Inflammatory macrophage (primary cell): ENCODE data around the gene ZBTB20.

Source experiments
- DNase-seq, 2 donors: peaks; one replicate each; pipeline ENCODE4 v3.0.0-alpha.2; 2020 to 2022

ZBTB20 gene

DNA sequence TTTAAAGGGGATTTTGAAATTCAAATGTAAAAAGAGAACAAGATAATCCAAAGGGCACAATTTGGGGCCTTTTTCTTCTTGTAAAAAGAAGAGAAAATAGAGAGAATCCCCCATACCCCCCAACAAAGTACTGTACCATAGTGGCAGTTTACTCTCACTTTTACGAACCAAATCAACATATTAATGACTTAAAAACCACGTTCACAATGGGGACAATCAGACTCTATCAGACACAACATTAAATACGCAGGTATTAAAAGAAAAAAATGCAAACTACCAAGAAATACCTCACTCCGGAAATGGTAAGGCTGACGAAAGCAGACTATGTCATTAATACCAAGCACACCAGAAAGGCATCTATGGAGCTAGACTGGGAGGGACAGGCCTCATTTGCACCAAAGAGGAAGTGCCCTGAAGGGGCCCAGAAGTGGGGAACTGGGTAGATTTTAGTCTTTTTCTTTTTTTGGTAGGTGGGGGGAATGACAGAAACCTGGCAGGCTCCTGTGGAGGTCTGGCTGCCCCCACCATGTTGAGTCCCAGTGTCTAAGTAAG is 719.0 kb downstream of the ZBTB20 start:
- DNase-seq: no peak

DNA sequence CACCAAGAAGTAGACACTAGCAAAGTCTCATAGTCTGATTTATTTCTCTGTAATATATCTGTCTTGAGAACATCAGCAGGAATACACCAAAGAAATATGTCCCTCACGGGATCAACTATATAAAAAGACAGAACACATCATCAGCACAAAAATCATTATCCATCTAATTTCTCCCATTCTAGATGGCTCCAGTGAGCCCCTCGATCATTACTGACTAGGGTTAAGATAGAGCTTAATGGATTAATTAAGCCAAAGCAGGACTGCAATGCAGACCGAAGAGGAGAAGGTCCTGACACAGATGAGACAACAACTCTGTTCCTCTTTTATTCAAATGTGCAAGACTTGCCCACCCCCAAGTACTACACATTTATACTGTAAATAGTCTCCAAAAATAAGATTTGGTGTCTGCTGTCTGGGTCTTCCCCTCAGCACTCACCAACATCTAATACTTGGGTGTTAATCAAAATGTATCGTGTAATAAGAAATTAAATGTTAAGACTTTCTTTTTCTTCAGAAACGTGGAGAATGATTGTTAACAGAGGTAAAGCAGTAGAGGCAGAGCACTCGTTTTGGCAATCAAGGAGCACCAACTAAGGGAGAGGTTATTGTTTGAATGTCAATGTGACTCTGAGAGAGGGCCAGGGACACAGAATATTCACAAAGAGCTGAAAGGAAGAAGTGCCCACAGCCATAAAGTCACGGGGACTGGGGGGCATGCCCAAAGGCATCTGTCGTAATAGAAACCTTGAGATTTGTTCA is 719.6 kb downstream of the ZBTB20 start:
- DNase-seq: peak; percentile 2 to 31

DNA sequence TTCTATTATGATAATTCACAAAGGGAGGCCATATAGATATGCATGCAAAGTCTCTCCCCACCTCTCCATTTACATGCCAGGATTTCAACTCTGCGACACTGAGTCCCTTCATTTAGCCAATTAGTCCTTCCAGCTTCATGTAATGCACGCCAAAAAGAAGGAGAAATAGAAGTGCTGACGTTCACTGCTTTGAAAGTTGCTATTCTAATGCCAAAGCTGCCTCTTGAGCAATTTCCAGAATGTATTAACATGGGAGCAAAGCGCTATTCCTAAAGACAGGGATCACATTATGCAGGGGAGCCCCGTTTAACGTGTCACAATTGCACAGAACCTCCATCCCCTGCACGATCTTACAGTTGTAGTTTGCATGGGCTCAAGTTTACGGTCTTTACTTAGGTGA is 722.8 kb downstream of the ZBTB20 start:
- no peak for DNase-seq

DNA sequence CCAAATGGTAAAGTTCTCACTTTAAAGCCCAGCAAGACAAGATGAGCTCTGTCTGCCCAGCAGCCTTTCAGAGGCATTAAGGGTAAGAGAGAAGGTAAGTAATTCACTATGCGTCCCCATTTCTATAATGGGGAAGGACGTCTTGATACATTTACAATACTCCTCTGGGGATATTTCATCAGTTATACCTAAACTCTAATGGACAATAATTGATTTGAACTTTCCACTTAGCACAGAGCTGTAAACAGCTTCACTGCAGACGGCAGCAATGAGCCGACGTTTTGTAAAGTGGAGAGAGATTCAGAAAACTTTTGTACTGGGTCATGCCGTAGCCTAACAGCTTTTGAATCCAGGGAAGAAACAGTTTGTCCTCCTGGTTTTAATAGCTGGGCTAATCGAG is 725.9 kb downstream of the ZBTB20 start:
- DNase-seq: no peak

DNA sequence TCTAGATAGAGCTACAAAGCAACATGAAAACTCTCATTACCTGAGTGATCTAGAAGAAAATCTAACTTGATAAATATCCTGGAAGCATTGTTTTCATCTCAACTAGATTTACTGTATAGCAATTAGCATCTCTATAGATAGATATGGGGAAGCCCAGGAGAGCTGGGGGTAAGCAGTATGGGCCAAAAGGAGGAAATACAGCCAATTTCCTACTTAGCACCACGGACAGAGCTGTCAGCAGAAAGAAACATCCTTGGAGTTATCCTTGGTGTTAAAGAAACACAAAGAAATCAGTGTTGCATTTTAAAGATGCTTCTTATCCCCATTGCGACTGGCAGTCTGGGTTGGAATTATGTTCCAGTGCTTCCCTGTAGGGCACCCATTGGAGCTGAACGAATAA is 727.0 kb downstream of the ZBTB20 start:
- peak in 1 of 2 donors; percentile 1 for DNase-seq

DNA sequence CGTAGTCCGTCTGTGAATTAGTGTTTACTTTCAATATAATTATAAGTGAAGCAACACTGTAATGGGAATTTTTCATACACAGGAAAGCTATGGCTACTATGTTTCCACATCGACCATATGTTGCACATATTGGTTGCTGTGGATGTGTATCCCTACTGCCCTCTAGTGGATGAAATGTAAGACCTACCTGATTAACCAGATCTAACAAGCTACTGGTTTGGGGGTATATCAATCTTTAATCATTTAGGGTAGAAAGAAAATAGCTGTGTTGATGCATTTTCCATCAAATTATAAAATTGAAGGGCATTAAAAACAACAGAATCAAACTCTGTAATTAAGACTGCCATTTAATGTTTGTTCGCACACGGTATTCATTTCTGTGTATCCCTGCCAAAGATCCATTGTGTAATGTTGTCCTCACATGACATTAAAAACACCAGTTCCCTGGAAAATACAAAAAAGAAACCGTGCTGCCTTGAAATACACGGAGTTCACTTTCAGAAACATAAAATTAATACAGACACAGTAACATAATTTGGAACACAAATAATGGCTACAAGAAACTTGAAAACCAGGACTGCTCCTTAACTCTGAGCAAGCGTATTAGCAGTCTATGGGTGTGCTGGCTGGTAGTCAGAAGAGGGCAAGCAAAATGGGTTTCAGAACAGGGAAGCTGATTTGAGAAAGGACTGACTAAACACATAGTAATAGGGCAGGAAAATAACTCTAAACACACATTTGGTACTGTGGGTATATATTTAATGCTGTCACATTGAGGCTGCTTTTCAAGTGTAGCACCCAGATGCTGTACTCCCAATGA is 728.2 kb downstream of the ZBTB20 start:
- DNase-seq: peak; percentile 66 to 68

DNA sequence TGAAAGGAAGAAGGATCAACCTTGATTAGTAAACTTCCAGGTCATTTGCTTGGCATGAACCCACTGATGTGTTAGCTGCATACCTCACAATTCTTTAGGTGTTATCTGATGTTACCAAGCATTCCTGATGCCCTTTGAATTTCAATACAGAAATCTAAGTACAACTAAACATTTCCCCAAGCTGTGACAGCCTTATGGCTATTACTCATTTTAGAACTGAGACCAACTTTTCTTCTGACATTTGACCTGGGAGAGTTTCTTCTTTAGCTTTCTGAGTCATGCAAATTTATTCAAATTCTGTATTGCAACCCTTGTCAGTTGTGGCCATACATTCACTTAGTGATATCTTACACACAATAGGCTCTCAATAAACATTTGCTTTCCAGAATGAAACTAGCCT is 729.0 kb downstream of the ZBTB20 start:
- no peak for DNase-seq

DNA sequence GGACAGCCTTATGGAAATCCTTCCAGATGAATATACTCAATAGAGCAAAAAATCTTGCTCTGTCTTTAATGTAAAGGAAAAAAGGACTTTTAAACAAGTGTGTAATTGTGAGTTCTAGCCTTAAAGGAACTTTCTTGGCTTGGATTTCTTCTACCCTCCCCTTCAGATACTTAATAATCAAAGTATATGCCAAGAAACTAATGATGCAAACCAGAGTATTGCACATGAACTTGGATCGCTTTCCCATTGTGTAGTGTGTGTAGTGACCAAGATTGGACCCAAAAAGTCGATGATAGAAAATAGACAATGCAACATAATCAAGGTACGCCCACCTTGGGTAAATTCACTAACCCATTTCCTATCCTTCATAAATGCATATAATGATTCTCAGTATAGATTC is 729.4 kb downstream of the ZBTB20 start:
- no peak for DNase-seq

DNA sequence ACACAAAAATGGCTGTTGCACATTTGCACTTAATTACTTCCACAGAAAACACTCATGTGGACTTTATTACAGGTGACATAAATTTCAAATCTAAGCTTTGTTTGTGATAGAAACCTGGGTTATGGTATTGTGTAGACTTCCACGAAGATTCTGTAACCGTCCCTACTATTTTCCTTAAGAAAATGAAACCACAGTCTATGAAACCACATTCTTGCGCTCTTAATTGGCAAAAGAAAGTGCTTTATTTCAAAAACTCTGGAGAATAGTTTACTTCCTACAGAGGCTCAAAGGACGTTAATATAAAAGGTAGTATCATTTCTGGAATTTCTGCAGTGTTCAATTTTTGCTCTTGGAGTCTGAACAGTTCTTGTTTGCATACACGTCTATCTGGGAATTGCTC is 729.8 kb downstream of the ZBTB20 start:
- DNase-seq: no peak

DNA sequence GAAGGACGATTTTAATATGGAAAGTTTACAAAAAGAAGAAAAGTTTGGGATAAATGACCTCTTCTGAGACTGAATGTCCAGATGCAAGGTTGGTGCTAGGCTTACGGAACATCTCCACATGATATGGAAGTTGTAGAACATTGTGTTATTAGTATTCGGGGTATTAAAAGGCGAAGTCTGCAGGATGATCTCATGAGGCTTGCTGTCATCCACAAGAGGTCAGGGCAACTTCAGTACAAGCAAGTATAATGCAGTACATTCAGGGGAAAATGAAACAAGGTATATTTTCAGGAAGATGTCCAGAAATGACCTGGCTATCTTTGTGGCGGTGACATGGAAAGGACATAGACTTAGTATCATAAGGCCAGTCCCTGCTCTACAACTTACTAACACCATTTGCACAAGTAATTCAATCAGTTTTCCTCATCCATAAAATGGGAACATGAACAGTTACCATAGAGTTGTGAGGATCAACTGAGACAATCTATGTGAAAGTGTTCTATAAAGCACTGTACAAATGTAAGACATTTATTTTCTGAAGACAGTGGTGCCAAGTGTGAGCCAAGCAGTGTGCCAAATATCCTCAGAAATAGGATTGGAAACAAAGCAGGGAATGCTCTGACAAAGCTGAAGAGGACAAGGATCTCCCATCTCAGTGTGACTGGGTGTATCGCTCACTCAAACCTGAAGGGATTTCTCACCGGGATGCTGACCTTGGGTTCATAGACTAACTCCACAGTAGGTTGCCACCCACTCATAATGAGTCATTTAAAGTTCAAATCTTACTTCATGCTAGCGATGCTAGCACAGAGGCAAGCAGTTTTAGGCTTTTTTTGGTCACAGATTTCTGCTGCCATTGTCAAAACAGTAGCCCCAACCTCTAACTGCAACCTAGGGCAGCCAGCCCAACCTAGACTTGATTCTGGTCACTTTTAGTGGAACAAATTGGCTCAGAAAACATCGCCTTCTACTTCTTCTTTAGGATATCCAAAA is 735.0 kb downstream of the ZBTB20 start:
- peak; percentile 51 to 59 for DNase-seq

DNA sequence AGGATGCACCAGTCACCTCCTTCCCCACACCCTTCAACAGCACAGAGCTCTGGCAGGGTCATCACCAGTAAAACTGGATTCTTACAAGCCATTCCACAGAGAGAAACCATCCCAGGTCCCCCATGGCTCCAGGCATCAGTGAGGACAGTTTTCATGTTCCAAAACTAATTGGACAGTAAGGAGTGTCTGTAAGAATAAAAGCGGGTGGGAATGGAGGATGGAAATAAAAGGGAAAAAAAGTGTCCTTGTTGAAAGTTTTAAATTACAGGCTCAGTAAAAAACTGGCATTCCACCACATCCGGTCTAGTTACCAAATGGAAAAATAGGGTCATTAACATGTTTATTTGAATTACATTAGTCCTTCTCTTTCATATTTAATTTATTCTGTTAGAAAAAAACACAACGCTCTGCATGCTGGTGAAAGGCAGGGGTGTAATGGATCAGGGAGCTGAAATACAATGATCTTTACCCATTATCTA is 735.9 kb downstream of the ZBTB20 start:
- no peak for DNase-seq

DNA sequence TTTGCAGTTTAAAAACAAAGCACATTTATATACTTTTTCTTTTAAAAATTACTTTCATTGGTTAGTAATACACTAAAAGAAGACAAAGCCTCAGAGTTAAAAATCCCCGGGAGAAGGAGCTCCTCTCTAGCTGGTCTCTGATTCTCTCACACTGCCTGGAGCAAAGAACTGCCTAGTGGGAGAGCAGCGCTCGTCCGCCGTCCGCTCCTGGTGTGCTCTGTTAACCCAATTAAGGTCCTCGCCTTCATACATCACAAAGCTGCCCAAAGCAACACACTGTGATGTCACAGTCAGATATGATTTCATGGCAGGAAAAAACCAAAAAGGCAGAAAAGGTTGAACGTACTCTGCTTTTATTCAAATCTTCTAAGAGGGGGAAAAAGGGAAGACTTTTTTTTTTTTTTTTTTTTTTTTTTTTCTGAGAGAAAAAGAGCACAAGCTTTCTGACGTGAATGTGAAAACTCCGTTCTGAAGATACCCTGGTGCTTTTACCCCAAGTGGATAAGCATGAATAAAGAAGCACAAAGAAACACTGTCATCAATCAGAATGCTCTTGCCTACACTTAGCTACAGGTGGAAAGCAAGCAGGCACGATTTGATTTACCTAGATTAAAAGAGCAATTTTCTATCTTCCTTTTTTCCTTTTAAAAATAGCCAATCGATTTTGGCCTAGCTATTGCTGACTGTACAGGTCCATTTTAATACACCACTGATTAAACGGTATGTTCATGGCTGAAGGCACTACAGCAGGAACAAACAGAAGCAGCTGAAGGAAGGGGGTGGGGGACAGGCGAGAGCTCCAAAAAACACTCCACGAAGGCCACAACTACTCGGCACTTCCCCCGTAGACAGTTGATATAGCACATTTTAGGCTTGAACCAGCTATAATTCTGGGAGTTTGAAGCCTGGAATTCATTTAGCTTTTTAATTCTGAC is 738.1 kb downstream of the ZBTB20 start:
- no peak for DNase-seq

DNA sequence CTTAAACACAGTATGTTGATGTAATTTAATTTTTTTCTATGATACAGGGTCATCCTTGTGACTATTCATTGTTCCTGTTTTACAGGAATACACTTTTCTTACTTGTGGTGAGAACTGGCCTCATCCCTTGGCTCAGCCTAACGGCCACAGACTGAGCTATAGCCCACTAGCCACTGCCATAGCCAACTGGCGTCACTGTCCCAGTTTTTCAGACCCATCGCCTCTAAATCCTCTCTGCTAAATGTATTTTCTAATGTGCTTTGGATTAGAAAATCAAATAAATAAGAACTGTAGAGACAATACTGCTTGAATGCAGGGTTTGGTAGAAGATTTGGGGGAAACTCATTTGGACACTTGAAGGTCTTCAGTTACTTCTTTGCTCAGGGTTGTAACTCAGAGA is 740.2 kb downstream of the ZBTB20 start:
- peak; percentile 6 to 13 for DNase-seq

DNA sequence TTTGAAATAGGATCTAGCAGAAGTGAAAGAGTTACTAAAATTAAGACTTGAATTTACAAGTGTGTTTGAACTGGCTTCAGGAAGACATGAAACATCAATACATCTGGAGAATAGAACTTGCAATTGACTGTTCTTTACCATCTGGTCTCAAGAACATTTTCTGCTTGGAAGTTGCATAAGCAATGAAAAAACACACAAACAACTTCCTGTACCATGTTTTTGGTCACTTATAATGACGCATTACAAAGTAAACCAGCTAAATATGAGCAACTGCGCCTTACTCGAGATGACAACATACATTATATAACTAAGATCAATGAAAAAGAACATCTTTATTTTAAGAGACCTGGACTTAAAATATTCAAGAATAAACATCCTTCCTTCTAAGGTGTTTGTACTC is 740.8 kb downstream of the ZBTB20 start:
- DNase-seq: no peak

DNA sequence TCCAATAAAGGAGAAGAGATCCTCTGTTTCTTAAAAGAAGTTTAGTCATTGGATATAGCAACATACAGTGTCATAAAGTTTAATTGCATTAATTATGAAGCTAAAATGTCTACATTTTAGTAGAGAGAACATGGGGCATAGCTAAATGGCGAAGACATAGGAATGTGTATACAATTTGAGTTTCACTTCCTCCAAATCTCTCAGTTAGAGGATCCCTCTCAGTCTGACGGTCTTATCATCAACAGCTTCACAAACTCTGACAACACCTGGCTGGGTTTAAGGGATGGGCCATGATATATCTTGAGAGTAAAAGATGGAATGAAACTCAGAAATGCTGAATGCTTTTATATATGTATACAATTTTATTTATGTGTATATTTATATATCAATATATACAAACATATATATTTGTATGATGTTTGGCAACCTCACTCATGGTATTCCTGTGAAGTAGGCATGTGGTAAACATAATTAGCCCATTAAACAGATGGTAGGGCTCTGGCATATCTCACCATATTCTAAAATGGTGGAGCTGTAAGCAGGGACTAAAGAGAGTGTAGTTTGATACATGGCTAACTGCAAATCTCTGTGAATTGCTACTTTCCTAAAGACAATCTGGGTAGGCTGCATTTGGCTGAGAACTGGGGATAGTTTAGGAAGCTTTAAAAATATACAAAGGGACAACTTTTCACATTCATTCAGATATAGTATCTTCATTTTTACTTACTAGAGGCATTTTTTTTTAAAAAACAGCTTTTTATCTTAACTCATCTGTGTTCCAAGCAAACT is 741.7 kb downstream of the ZBTB20 start:
- DNase-seq: no peak

DNA sequence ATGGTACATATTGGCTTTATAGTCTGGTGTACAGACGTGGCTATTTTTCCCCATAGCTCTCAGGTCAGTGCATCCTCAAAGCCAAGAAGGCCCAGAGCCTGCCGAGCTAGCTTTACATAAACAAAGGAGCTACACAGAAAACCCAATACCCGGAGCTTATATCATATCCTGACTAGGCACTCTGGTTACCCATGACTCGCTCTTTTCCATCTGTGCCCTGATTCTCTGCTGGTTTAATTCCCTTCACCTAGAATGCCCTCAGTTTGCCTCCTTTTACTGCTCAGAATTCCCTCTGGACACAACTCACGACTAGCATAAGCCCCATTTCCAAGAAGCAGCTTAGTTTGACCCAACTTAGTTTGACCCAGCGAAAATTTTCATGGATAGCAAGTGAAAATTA is 742.5 kb downstream of the ZBTB20 start:
- no peak for DNase-seq

DNA sequence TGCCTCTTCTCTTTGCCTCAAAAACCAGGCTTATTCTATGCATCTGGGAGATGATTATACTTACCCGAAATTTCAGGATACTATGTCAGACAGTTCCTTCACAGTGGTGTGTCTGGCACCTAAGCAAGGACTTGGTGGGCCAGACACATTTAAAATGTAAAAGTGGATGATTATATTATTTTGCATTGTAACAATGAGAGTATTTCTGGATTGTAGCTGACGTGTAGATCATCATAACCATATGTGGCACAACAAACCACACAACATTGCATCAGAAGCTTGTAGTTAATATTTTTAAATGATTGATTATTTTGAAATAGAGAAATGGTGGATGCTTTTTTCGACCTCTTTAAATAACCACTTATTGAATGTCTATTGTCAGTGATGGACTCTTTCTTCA is 744.2 kb downstream of the ZBTB20 start:
- DNase-seq: no peak

DNA sequence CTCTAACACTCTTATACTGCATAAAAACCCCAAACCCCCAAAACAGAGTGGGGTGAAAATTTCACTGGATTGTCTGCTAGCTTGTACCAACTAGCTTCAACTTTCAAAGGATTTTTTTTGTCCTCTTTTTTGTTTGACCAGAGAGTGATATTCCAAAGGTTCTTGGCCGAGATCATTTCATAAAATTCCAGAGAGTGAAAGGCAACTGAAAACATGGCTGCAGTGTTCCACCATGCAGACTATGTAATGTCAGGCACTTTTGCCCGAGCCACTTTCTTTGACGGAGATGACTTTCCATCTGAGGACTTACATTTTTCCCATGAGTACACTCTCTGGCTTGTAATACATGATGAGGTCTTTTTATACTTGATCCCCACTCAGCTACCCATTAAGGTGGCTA is 745.7 kb downstream of the ZBTB20 start:
- DNase-seq: no peak

DNA sequence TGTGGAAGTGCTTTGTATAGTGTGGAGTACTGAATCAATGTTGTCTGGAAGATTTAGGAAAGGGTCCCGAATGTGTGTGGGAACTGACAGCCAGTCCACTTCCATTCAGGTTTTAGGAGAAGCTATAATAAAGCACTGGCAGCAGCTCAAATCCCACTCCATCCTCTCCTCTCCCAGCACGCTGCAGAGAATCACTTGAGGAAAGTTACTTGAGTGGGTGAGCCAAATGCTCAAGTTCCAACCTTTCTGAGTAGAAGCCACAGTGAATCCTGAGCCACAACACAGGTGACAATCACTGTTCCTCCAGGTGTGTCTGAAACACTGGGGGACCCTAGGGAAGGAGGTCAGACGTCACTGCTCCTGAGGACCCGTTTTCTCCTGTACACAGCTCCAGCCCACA is 746.7 kb downstream of the ZBTB20 start:
- no peak for DNase-seq

DNA sequence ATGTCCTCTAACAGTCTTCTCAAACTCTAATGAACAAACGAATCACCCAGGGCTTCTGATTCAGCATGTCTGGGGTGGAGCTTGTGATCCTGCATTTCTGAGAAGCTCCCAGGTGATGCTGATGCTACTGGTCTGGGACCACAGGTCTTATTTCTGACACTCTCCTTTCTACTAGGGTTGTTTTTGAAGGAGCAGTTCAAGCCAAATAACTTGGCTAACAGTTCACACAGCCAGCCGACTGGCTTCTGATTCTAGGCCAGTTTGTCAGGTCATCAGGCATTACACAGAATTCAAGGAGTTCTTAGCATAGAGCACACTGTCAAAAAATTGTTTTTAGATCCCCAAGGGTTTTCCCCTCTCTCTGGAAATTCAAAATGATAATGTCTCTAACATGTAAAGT is 752.5 kb downstream of the ZBTB20 start:
- DNase-seq: no peak
